Esophagus squamous epithelium (tissue), 4 donors: Measurements from ENCODE around the gene PANK2.

ENCODE experiments used
- POLR2A ChIP-seq, 4 donors: fragments of 450-650 bp; IDR thresholded peaks; one replicate each; pipeline ENCODE4 v1.6.1; 2017; ENCODE audit warnings: antibody characterized with exemption in 4 of 4, mild to moderate bottlenecking in 4 of 4, moderate library complexity in 3 of 4
- TF ChIP-seq, protein P1 (sequence below), 6 experiments: fragments of 450-650 bp in 4 of 6; fragments of 200-600 bp in 2 of 6; sonication (generic) in 2 of 6; IDR thresholded peaks; one replicate each; pipeline ENCODE4 v1.5.1; 2016 to 2019; ENCODE audit warnings: antibody characterized with exemption in 6 of 6, mild to moderate bottlenecking in 4 of 6, moderate library complexity in 4 of 6

DNA sequence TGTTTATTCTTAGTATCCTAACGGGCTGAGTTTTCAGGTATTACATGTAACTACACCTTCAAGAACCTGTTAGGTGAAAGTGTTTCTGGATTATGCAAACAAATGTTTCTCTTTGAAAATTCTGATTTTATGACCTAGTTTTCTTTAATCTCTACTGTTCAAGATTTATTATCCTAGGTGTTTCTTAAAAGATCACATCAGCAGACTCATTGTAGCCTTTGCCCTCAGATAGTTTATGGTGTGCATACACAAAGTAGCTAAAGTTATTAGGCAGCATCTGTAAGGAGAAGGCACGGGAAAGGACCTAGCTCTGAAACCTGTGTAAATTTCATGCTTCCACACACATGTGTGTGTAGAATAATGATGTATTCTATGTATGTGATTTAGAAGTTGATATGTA is 21.7 kb downstream of the PANK2 start:
- TF ChIP-seq, protein P1, sequence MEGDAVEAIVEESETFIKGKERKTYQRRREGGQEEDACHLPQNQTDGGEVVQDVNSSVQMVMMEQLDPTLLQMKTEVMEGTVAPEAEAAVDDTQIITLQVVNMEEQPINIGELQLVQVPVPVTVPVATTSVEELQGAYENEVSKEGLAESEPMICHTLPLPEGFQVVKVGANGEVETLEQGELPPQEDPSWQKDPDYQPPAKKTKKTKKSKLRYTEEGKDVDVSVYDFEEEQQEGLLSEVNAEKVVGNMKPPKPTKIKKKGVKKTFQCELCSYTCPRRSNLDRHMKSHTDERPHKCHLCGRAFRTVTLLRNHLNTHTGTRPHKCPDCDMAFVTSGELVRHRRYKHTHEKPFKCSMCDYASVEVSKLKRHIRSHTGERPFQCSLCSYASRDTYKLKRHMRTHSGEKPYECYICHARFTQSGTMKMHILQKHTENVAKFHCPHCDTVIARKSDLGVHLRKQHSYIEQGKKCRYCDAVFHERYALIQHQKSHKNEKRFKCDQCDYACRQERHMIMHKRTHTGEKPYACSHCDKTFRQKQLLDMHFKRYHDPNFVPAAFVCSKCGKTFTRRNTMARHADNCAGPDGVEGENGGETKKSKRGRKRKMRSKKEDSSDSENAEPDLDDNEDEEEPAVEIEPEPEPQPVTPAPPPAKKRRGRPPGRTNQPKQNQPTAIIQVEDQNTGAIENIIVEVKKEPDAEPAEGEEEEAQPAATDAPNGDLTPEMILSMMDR (IDR thresholded peaks at IDR 0.05) = no peak
- TF ChIP-seq POLR2A (IDR thresholded peaks at IDR 0.05) = no peak
